HG02938 (cell line): ENCODE results near the gene PTGR3.
A peak's percentile ranks its signal among the peaks of the same experiment; 100 is the strongest.

Experiments used
- ATAC-seq: cut with Tn5 transposase; IDR thresholded peaks from one replicate; pipeline ENCODE4 v1.9.1; 2021; ENCODE audit warnings: mild to moderate bottlenecking, moderate library complexity; ENCODE audit not compliant: unreplicated experiment

The PTGR3 gene

DNA sequence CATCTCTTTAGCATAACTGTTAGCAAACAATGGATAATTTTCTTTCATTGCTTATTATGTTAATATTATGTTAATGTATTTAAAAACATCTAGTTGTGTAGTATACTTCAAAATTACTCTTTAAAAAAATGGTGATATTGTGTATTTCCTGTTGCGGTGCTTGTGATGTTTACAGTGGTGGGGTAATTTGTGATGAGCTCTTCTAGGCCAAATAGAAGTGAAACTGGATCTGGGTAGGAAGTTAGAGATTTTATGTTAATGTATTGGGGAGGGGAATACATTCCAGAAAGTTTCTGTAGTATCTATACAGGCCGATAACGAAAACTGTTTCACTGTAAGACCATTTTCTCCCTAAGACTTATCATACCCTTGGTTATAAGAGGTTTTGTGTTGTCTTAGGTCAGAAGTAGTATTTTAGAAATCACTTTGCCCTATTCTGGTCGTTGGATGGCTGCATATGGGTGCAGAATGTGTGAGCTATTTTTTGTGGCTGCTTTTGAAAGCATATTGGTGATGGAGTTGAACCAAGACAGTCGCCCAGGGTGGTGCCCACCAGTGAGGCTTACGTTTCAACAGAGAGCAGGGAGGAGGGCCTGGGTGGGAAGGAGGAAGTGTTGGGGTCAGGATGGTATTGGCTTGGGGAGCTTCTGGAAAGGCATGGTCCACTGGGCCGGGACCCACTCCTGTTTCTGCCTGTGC lies 7.4 kb upstream of the PTGR3 start:
- ATAC-seq = no peak

DNA sequence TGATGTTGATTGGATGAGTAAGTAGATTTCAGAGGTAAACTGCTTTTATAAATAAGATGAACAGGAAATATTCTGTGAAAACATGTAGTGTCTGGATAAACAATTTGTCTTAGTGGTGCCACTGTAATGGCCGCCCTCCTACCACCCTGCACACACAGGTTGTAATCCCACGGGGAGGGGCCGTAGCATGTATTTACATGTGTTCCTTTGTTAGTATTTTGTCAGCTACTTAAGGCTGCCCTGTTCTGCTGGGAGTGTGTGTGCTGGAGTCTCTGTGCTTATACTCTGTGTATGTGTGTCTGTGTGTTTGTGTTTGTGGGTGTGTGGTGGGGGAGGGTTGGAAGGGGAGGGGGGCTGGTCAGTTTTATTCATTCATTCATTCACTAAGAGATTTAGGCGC lies 6.7 kb upstream of the PTGR3 start:
- no peak for ATAC-seq

DNA sequence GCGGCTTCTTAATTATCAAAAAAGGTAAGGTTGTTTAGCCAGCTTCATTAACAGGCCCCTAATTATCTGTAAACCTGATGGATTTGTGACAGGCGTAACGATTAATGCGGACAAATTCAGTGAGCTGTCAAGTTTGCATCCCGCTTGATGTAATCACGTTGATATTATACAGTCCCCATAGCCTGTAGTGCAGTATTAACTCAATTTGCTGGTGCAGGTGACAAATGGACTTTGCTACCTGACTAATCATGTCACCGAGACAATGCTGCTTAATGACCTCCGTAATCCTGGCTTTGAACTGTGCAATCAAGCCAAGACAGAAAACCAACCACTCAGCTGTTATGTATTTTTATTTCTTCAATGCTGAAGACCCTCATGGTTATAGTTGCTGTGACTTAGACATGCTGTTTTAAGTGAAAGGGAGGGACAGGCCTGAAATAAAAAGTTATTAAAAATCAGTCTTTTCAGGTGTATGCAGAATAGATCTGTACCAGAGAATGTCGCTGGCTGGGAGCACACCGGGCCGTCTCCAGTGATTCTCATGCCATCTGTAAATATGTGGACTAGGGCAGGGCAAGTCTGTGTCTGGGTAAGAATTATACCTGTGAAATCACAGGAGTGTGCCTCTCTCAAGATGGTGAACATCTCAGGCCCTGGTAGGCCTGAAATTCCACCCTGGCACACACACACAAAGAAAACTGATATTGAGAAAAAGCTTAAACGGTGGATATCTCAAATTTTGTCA lies 6.0 kb upstream of the PTGR3 start:
- no peak for ATAC-seq

DNA sequence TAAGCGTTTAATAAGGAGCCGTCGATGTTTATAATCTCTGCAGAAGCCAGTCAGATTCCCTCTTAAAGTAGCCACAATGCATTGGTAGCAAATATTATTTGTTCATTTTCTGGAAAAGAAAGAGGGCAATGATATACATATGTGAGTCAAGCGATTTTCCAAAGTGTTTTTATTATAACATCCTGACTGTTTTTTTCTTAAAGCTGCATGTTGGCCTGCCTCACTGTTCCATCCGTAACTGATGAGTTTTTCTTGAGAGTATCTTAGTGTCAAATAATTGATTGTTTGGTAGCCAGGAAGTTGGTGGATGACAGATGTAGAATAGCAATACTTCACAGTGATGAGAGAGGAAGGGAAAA lies 5.4 kb upstream of the PTGR3 start:
- no peak for ATAC-seq

DNA sequence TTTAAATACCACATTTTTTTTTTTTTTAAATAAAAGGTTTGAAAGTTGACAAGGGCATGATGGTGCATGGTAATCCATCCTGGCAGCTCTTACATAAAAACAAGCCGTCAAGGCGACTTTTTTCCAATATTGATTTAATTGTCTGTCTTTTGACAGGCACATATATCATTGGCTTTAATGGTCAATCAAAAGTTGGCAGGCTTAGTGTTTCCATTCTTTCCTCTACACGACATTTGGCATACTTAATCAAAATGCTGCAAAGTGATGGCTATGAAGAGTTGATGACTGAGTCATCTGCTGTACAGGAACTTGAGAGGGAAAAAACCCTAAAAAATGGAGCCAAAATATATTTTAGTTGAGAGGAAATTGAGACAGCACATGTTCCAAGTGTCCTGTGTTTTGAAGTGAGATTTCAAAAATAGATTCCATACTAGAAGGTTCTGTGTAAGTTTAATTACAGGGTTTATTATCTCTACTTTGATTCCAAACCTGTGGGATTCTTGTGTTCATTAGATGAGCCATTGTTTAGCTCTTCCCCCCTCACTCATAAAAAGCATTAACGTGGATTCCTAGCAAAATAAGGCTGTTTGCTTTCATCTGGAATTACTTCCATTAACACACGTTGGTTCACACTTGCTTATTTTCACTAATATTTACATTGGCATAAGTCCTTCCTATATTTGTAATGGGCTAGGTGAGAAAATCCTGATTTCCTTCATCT lies 4.8 kb upstream of the PTGR3 start:
- no peak for ATAC-seq

DNA sequence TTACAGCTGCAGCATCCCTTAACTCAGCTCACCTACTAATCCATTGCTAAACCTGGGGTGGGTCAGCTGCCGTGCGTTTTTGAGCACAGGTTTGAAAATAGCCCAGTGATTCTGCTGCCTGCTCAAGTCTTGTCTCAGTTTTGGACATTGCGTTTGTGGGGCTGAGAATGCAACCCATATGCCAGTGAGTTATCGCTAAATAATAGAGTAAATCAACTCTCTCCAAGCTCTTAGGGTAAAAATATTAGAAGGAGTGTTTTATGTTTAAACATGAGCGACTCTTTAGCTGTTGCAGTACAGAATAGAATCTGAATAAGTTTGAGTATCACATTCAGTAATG lies 3.8 kb upstream of the PTGR3 start:
- ATAC-seq = no peak

DNA sequence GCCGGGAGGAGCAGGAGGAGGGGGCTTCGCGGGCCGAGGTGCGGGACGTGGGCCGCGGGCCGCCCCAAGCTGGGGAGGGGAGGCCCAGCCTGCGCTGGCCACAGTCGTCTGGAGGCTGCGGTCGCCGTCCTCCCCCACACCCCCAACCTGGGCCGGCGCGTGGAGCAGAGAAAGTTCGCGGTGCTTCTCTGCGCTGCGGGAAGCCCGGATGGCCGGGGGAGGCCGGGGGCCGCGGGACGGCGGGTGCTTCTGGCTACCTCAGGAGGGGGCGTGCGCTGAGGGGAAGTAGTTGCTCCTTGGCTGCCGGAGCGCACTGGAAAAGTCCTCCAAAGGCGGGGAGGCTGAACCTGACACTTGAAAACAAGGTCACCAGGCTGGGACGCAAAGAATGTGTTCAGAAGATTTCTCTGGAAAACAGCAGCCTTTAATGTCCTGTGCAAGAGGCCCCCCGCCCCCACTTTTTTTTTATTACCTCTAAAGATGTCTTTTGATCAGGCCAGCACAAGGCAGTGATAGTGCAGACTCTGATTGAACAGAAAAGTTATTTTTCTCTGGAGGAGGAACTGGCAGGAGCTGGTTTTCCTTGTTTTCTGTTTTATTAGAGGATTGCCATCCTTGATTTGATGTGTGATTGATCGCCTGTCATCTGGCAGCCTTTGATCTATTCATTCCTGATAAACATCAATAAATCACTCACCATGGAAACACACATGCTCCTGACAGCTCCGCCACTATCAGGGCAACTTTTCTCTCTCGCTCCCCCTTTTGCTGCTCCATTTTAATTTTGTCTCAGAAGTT lies 3.2 kb upstream of the PTGR3 start:
- no peak for ATAC-seq

DNA sequence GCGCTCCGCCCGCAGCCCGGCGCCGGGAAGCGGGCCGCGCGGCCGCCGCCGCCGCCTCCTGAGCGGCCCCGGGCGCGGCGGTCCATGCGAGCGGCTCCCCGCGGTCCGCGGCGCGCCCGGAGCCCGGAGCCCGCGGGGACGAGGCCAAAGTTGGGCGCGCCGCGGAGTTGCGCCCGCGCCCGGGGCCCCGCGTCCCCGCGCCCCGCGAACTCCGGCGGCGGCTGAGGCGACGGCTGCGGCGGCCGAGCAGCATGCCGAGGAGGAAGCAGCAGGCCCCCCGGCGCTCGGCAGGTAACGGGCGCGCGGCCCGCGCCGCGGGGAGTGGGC lies 2.6 kb upstream of the PTGR3 start:
- no peak for ATAC-seq

DNA sequence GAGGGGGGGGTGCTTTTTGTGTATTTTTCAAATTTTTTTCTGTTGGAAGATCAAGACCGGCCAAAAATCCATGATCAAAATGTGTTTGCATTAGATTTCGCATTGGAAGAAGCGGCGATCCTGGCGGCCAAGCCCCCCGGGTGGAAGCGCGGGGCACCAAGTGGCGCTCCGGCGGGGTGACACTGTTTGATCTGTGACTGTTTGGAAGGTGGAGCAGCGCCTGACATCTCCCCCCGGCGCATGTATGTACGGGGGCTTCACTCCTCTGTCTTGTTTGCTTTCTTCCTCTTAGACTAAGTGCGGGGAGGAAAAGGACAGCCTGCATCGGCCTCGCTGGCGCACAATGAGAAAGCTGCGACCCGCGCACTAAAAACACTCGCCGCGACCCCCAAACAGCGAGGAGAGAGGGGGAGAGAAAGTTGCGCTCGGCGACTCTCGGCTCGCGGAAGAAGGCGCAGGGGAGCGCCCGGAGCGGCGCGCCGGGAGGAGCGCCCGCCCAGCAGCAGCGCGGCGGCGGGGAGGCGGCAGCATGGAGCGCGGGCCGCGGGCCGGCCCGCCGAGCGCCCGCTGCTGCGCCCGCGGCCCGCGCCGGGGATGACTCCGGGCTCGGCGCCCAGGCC lies 2.2 kb upstream of the PTGR3 start:
- ATAC-seq = no peak

DNA sequence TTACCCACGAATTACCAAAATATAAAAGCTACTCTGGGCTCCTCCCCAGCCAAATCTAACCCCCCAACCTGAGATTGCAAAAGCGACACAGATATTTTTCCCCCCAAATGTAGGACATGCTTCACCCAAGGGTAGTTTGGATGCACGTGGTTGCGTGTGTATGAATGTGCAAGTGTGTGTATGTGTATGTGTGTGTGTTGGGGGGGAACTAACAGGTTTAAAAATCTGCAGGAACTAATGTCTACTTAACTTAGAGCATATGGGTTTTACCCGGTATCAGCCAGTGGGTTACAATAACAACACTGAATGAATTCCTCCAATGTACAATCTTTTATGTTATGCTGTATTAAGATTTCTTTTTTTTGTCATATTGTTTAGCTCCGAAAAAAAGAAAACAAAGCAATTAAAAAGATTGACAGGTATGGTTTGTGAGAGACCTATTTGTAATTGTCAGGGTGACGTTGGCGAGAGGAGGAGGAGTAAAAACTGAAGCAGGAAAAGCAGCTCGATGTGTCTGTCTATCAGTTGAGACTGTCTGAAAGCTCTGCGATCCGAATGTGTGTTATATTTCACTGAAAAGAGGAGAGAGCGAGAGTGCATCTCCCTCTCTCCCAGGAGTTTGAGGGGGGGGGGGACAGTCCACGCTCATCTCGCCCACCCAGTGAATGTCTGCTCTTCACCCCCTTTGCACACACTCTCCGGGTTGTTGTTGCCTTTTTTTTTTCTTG lies 1.5 kb upstream of the PTGR3 start, which contains the start of gene TSHZ1:
TSHZ1 (plus strand) TSS at position 524 of the 728 bp plus-strand sequence. CDS start 1,080 bp downstream, outside the sequence.
- peak; percentile 40 for ATAC-seq

DNA sequence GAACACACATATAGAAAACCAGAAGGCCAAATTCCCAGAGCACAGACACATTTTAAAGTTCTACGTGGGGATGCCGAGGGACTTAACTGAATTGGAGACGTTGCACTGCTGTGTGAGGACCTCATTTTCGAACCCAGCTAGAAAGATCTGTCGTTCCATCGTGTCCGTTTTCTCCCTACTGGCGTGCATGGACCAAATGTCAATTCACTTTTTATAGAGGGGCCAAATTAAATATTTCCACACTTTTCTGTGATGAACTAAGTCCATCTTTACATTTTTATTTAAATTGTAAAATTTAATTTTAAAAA lies 966 bp upstream of the PTGR3 start:
- no peak for ATAC-seq

DNA sequence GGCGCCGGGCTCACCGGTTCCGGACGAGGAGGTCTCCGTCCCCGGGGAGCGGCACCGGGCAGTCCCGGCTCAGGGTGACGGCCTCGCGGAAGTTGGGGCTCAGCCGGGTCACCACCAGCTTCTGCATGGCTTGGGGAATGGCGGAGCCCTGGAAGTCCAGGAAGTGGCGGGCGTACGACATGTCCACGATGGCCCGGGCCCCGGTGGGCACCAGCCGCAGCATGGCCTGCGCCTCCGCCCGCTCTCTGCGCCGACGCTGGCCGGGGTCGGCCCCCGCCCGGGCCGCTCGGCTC lies 157 bp downstream of the PTGR3 start:
- peak; percentile 30 for ATAC-seq

DNA sequence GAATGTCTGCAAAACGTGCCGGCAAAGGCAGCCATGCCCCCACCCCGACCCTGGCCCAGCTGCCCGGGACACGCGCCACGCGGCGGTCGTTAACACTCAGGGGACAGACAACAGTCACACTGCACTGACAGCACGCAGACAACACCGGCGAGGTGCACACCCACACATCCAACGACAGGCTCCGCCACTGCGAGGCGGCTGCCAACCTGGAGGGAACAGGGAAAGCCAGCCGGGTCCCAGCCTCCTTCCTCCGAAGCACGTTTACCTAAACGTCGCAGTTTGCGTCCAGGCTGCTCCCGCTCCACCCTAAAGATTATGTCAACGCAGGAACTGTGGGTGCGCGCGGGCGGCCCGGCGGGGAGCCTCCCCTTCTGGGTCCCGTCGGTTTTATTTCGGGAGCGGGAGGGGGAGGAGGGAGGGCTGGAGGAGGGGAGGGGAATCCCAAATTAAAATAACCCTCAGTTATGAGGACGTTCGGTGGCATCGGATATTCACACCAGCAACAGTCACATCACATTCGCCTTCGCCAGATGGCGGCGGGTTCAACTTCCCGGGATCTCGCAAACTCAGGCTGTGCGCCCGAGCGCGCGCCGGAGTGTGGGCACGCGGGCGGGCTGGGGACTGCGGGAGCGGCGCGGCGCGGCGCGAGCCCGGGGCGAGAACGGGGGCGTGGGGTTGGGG lies 644 bp downstream of the PTGR3 start:
- peak; percentile 9 for ATAC-seq

DNA sequence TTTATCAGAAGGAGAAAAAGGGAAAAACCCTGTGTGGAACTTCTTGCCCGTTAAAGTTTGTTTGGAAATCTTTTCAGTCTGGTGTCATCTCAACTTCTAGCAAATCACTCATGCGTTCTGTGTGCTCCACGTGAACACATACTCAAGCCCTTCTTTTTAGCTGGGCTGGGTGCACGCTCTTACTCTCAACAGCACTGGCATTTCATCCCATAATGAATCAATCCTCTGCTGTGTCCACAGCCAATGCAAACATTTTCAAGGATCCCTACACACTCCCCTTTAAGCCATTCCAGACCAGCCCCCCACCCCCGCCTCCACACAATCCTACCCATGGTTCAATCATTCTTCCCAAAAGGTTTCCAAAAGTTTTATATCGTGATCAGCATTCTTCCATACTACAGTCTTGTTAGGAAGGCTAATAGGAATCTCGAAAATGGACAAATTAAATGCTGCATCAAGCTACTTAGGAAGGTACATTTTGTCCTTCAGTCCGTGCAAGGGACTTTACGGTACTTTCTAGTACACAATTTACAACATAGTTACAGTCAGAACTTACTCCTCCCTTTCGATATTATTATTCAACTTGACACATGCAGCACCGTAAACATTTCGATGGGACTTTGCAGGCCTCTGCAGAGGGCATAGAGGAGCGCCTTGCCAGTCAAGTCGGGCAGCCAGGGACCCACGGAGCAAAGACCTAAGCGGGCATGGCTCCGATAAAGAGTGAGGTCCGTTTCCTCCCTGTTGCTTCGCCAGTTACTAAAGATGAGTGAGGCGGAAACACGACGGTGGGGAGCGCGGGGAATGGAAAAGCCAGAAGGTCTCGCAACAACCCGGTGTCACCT lies 1.4 kb downstream of the PTGR3 start:
- no peak for ATAC-seq

DNA sequence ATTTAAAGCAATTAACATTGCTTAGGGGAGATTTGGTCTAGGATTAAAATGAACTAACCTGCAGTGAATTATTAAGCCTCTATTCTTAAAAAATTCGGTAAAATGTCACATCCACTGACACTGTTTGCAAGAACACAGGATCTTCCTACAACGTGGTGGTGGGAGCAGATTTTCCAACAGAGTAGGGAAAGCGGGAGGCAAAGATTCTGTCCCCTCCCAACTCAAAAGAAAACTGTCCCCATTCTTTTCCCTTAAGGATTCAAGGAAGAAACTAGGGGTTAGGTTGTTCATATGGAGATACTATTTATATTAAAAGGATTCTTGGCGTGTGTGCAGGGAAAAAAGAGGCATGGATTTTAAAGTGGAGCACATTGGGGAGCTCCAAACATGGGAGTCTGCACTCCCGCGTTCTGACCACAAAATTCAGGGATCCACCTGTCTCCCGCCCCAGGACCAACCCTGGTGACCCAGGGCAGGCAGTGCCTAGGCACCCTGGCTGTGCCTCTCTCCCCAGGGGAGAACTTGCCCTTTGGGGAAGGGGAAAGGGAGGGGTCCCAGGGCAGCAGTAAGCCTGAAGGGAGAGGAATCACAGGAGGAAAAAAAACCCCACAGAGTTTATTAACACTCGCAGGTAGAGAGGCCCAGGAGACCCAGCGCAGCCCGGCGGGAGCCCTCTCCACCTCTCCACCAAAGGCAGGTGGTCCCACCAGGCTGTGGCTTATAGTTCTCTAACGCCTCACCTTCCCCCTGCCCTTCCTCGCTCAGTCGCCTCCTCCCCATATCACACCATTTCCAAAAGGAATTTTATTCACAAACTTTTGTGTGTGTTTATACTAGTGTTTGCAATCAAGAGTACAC lies 2.3 kb downstream of the PTGR3 start:
- ATAC-seq = no peak

DNA sequence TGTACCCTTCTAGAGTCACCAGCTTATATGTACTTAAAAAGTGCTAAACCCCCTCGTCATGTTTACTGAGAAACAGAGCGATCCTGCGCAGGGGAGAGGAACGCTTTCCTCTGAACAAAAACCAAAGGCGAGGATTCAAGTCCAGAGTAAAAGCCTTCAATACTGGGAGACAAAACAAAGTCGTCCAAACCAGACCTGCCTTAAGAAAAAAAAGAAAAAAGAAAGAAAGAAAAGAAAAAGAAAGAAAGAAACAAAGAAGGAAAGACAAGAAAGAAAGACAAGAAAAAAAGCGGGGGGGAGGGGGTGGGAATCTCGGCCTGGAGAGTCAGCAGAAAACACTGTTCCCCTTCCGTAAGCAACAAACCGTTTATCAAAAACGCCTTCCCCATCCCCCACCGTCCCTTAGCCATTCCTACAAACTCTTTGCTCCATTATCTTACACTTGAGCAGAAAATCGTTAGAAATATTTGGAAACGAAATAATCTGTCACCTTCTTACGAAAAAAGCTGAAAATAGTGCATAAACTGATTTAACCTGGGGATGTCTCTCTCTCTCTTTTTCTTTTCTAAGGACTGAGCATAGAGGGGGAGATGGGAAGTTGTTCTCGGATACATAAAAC lies 3.3 kb downstream of the PTGR3 start:
- no peak for ATAC-seq

DNA sequence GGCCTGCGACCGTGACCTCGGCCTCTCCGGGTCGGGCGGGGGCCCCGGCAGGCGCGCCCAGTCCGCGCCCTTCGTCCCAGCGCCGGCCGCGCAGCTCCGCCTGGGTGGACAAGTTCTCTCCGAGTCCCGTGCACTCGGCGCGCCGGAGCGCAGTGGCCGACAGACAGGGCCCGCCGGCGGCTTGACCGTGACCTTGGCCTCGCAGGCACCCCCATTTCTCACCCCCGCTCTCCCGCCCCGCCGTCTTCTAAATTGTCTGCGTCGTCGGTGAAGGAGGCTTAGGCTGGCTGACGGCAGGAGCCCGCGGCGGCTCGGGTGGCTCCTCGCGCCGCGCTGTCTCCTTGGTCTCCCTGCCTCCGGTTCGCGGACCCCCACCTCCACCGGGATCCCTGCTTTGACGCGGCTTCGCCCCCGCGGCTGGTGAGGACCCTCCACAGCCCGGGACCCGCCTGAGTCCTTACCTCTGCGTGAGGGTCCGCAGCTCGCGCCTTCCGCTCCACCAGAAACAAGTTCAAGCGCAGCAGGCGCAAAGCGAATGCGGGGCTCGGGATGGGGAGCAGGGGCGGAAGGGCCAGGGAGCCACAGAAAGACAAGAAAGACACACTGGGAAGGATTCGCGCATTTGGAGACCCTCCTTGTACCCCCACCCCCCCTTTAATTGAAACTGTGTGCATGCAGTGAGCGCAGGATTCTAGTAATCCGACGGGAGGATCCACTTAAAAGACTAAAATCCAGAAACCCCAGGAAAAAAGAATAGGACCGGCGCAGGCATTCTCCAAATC lies 4.0 kb downstream of the PTGR3 start:
- no peak for ATAC-seq
